Activated CD8-positive, alpha-beta memory T cell treated with anti-CD3 and anti-CD28 coated beads, Interleukin-2, amount 50 U/mL, for 4 hours (primary cell): ENCODE measurements around the gene CAMTA1.
A peak's percentile ranks its signal among the peaks of the same experiment; 100 is the strongest.

Experiments
- DNase-seq: peaks from one replicate; pipeline ENCODE4 v3.0.0-alpha.2; 2020

CAMTA1 gene

GRCh38 chr1:6961905-6962477 lies 176.7 kb downstream of the CAMTA1 start:
- DNase-seq, result no peak

GRCh38 chr1:6962478-6962995 lies 177.3 kb downstream of the CAMTA1 start:
- DNase-seq, result peak; percentile 49

DNA sequence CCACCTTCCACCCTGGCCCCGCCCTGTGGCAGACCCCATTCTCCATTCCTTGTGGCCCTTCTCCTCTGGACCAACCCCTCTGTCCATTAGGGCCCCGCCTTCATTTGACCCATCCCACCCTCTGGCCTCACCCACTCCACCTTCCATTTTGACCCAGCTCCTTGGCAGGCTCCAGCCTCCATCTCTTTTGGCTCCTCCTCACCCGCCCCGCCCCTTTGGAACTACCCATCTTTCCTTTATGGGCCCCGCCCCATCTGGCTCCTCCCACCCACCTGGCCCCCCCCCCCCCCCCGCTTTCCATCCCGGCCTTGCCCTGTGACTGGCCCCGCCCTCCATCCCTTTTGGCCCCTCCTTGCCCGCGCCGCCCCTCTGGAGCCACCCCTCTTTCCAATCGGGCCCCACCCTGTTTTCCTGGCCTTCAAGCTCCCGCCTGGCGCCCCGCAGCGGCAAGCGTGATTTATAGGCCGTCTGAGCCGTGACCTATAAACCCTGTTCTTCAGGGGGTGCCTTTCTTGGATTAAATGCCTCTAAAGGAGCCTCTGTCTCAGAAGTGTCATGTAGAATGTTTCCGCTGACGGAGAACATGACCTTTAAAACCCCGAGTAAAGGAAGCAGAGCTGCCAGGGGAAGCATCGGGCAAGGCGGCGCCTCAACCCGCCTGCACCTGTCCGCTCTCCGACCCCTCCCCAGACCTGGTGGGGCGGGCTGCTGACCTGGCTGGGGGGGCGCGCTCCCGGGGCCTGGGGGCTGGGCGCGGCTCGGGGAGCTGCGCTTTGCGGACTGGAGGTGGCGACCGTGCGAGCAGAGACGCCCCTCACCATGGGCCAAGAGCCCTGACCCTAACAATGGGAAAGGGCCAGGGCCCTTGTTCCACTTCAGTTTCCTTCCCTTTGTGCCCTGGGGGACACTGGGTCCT lies 178.0 kb downstream of the CAMTA1 start:
- peak; percentile 64 for DNase-seq

DNA sequence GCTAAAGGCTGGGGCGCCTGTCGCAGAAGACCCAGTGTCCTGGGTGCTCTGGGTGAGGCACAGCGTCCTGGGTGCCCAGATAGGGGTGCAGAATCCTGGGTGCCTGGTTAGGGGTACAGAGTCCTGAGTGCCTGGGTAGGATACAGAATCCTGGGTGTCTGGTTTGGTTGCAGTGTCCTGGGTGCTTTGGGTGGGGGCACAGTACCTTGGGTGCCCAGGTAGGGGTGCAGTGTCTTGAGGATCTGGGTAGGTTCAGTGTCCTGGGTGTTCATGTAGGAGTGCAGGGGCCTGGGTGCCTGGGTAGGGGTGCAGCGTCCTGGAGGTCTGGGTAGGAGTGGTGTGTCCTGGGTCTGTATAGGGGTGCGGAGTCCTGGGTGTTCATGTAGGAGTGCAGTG lies 178.7 kb downstream of the CAMTA1 start:
- no peak for DNase-seq

DNA sequence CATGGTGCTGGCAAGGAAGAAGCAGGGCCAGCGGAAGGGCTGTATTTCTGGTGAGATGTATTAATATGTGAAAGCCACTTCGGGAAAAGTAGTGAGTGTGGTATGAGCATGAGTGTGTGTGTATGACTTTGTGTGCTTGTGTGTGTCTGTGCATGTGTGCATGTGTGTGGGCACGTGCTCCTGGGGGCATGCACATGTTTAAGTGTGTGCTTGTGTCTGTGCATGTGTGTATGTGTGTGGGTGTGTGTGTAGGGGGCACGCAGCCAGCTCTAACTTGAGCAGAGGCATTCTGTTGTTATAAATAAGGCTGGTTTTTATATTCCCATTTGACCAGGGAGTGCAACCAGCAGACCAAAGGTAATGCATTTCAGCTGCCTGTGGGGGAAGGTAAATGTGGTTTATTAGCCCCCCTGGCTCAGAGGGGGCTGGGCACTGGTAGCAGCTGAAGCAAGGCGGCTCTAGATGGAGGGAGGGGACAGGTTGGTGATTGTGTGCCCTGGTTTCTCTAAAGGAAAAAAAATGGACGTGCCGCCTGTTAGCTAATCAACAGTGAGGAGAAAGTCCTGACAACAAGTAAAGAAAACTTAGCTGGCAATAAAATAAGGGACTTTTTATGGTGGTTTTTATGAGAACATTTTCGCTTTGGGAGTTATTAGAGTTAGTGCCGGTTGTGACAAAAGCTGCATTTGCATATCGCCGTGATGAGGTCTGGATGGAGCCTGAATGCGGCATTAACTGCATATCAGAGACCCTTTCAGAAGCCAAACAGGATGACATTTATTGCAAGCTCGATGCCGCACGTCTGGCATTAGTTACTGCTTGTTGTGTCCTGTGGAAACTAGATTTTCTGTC lies 180.1 kb downstream of the CAMTA1 start:
- no peak for DNase-seq

DNA sequence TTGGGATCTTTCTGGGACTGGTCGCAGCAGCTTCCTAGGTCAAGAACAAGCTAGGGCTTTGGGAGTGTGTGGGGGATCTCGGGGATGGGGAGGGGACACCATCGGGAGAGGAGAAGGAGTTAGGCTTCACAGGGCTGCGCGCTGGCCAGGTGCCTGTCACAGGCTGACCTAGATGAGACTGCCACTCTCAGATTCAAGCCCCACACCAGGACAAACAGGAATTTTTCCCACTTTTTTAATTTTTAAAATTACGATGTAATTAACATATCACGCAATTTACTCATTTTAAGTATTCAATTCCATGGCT lies 180.6 kb downstream of the CAMTA1 start:
- no peak for DNase-seq

DNA sequence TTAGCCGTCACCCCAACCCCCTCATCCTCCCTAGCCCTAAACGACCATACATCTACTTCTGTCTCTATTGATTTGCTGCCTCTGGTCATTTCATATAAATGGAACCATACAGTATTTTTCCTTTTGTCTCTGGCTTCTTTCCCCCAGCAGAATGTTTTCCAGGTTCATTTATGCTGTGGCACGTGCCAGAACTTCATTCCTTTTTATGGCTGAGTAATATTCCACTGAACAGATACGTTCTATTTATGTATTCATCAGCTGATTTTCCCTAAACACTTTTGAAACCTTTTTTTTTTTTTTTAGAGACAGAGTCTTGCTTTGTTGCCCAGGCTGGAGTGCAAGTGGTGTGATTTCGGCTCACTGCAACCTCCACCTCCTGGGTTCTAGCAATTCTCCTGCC lies 181.1 kb downstream of the CAMTA1 start:
- no peak for DNase-seq

DNA sequence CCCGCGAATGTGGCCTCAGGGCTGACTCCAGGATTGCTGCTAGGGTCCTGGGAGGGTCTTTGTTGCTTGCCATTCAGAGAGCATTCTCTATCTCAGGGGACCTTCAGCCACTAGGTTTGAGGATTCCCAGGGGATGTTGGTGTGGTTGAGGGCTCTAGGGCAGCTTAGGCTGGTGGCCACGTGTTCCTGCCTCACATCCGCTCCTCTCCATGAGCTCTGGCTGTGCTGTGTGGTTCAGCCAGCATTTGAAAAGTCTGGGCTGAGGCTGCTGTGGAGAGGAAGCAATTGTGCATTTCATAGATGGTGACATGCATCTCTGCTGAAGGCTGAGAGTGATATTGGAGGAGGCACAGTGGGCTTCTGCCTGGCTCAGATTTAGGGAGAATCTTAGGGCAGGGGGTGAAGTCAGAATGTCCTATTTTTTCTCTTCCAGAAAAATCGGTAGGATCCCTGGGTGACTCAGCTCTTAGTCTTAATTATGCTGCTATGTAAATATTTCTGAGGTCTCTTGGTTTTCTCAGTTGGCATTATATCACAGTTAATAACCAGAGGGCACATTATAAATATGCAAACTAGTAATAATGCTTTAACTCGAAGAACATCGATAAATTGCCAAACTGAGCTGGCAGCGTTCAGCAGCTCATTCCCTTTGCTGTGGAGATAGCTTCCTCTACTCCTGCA lies 182.3 kb downstream of the CAMTA1 start:
- DNase-seq, result no peak

DNA sequence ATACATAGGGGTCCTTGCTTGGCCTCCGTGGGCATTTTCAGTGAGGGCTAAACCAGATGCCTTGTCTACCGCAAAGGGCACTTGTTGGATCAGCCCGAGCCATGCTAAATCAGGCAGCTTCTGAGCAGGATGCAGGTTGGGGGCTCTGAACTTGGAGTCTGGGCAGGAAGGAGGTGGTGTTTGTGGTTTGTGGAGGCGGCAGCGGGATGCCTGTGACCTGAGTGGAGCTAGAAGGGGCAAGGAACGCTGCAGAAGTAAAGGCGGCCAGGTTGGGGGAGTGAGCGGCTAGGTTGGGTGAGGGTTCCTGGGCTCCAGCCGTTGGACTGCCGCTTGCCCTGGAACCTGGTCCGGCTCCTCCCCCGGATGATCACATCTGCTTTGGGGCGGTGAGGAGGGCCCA lies 183.9 kb downstream of the CAMTA1 start:
- no peak for DNase-seq

- no peak for DNase-seq
Measured at GRCh38 chr1:6969762-6970161, 184.5 kb downstream of the CAMTA1 start.

GRCh38 chr1:6970221-6970620 lies 185.0 kb downstream of the CAMTA1 start:
- DNase-seq, result no peak

GRCh38 chr1:6971048-6971447 lies 185.8 kb downstream of the CAMTA1 start:
- no peak for DNase-seq

DNA sequence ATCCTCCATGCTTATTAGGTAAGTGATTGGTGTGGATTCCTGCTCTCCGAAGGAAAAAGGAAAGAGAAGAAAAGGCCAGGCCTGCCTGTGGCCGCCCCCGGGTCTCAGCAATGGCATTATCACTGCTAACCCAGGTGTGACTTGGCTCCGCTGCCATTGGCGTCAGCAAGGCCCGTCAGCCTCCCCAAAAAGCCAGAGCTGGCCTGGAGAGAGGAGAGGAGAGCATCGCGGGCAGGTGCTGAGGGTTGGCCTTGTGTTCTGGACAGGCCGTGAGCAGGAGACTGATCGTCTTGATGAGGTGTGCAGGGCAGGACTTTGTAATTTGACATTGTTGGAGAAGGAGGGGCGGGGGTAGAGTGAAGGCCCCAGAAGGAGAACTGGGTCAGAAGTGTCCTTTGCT lies 186.4 kb downstream of the CAMTA1 start:
- DNase-seq, result no peak

- no peak for DNase-seq
Measured at GRCh38 chr1:6972399-6972798, 187.1 kb downstream of the CAMTA1 start.

- no peak for DNase-seq
Measured at GRCh38 chr1:6975331-6976043, 190.2 kb downstream of the CAMTA1 start.

DNA sequence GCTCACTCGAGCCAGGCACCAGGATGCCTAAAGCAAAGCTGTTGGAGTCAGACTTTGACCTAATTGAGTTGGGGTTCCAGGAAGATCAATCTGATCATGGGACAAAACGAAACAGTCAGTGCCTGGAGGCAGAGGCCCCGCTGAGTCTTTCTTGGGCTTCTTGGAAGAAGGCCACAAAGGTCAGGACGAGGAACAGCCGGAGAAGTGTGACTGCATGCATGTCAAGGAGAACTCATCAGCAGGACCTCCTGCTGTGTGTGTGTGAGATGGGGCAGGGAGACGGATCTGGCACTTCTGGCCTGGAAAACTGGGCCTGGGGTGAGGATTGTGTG lies 190.8 kb downstream of the CAMTA1 start:
- DNase-seq, result no peak

DNA sequence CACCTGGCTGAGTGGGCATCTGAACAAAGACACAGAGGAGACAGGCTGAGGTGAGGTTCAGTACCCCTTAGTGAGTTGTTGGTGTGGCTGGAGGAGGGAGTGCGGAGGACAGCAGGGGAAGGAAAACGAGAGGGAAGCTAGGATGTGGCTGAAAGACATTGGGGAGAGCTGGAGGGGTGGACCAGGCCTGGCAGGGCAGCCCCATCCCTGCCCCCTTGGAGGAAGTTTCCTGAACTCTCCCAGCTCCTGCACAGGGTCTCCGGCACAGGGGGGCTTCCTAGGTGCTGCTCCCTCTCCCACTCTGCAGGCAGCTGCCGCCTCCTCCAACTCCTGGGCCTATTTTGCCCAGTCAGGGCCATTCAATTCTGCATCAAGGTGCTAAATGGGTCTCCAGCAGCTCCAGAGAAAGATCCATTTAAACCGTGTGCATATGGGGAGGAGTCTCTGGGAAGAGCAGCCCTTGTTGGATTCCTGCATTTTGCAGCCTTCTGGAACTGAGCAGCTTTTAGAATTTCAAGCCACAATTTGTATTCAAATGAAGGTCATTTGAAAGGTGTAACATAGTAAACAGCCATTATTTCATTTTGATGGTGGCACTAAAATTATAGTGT lies 193.9 kb downstream of the CAMTA1 start:
- no peak for DNase-seq

GRCh38 chr1:6981595-6981994 lies 196.3 kb downstream of the CAMTA1 start:
- DNase-seq, result no peak

GRCh38 chr1:6982443-6982842 lies 197.2 kb downstream of the CAMTA1 start:
- no peak for DNase-seq

- DNase-seq, result no peak
Measured at GRCh38 chr1:6982860-6983259, 197.6 kb downstream of the CAMTA1 start.

DNA sequence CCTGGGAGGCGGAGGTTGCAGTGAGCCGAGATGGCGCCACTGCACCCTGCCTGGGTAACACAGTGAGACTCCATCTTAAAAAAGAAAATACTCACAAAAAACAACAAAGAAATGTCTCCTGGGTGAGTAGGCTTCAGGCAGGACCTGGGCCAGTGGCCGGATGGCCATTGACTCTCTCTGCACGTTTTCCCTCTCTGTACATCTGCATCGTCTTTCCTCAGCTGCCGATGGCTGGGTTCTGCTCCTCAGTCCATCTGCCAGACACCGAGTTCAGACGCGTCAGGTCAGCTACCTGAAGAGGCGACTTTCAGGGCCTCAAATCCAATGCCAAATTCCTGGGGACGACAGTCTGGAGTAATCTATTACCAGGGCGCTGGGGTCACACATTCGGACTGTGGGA lies 199.3 kb downstream of the CAMTA1 start:
- DNase-seq, result no peak

DNA sequence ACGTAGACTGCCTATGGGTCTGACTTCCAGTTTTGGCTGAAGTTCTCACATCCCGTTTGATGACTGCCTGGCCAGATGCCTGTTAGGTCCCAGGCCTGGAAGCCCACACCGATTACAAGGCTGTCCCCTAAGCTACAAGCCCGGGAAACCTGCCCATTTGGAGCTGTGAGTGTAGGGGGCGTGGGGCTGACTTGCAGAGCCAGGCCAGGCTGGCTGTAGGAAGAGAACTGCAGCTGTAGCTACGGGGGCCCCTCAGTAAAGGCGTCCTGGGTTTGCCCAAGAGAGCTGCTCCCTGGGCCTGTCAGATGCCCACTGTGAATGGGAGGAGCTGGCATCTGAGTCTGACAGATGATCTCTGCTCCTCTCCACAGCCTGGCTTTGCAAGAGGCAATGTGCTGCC lies 199.7 kb downstream of the CAMTA1 start:
- no peak for DNase-seq
